ENCODE measurements around the gene PSD4.

GRCh38 chr2:113167962-113168340, 5.8 kb upstream of the PSD4 start:
- no peak for TF ChIP-seq SUZ12 (IDR thresholded peaks at IDR 0.05; ENCODE audit: low read length)
- no peak for TF ChIP-seq CREB1 (IDR thresholded peaks at IDR 0.05)
- no peak for TF ChIP-seq ATF3 (IDR thresholded peaks at IDR 0.05; ENCODE audit: insufficient read depth, low read depth, low read length)
- no peak for TF ChIP-seq EZH2 (IDR thresholded peaks at IDR 0.05; ENCODE audit: low read depth, low read length, severe bottlenecking)
- TF ChIP-seq MAX (IDR thresholded peaks at IDR 0.05), result no peak
